ENCODE measurements around the gene C1QTNF9B. TPM values are rescaled to one million over a fixed set of nuclear protein-coding genes. Genes with fewer than 3 reads are reported as not detected.

The C1QTNF9B gene
- total RNA-seq, 1 donor from 2014 or later, result not detected

GRCh38 chr13:23918208-23918607, 20.9 kb upstream of the C1QTNF9B start:
- Histone ChIP-seq H3K4me3 (ENCODE audit: low read depth, low read length) (no peak overlapping the region), H3K36me3 (ENCODE audit: control insufficient read depth, insufficient read depth, low read length) (no peaks in the 10 kb centered on the region), H3K27me3 (ENCODE audit: control insufficient read depth, insufficient read depth, low read length) (no peaks in the 10 kb centered on the region)
- FAIRE-seq, result no peak
- DNase-seq (ENCODE audit: low read depth), result peak; percentile 37
- TF ChIP-seq, protein P1, sequence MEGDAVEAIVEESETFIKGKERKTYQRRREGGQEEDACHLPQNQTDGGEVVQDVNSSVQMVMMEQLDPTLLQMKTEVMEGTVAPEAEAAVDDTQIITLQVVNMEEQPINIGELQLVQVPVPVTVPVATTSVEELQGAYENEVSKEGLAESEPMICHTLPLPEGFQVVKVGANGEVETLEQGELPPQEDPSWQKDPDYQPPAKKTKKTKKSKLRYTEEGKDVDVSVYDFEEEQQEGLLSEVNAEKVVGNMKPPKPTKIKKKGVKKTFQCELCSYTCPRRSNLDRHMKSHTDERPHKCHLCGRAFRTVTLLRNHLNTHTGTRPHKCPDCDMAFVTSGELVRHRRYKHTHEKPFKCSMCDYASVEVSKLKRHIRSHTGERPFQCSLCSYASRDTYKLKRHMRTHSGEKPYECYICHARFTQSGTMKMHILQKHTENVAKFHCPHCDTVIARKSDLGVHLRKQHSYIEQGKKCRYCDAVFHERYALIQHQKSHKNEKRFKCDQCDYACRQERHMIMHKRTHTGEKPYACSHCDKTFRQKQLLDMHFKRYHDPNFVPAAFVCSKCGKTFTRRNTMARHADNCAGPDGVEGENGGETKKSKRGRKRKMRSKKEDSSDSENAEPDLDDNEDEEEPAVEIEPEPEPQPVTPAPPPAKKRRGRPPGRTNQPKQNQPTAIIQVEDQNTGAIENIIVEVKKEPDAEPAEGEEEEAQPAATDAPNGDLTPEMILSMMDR (IDR thresholded peaks at IDR 0.05; ENCODE audit: insufficient read depth, low read length, severe bottlenecking), result no peak

GRCh38 chr13:23915308-23915707, 18.0 kb upstream of the C1QTNF9B start:
- DNase-seq (ENCODE audit: low read depth) (no peak), FAIRE-seq (no peak)
- H3K36me3 ChIP-seq (ENCODE audit: control insufficient read depth, insufficient read depth, low read length), result no peaks in the 10 kb centered on the region
- TF ChIP-seq, protein P1 (IDR thresholded peaks at IDR 0.05; ENCODE audit: insufficient read depth, low read length, severe bottlenecking), result no peak
- no peaks in the 10 kb centered on the region for H3K27me3 ChIP-seq (ENCODE audit: control insufficient read depth, insufficient read depth, low read length)
- no peak overlapping the region for H3K4me3 ChIP-seq (ENCODE audit: low read depth, low read length)

DNA sequence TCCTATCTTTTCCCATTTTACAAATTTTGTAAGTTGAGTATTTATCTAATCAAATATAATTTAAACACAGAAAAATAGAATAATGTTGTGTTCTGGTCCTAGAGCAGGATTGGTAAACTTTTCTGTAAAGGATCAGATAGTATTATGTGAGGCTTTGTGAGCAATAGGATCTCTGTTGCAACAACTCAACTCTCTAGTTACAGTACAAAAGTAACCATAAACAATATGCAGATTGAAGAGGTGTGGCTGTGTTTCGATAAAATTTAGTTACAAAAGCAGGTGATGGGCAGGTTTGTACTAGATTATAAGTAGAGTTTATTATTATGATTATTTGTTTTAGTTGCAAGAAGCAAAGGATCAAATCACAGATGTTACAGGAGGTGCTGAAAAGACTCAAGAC, 15.2 kb upstream of the C1QTNF9B start:
- Histone ChIP-seq H3K27me3 (ENCODE audit: control insufficient read depth, insufficient read depth, low read length) (no peaks in the 10 kb centered on the region), H3K4me3 (ENCODE audit: low read depth, low read length) (no peak overlapping the region), H3K36me3 (ENCODE audit: control insufficient read depth, insufficient read depth, low read length) (no peaks in the 10 kb centered on the region)
- DNase-seq (ENCODE audit: low read depth), result peak; percentile 36
- TF ChIP-seq, protein P1 (IDR thresholded peaks at IDR 0.05; ENCODE audit: insufficient read depth, low read length, severe bottlenecking), result no peak
- no peak for FAIRE-seq

GRCh38 chr13:23909606-23910005, 12.3 kb upstream of the C1QTNF9B start:
- TF ChIP-seq, protein P1 (IDR thresholded peaks at IDR 0.05; ENCODE audit: insufficient read depth, low read length, severe bottlenecking), result no peak
- no peak for FAIRE-seq
- H3K4me3 ChIP-seq (ENCODE audit: low read depth, low read length), result no peak overlapping the region
- no peak for DNase-seq (ENCODE audit: low read depth)
- H3K27me3 ChIP-seq (ENCODE audit: control insufficient read depth, insufficient read depth, low read length), result no peaks in the 10 kb centered on the region
- H3K36me3 ChIP-seq (ENCODE audit: control insufficient read depth, insufficient read depth, low read length), result no peaks in the 10 kb centered on the region

- peaks cover 9% of the 10 kb centered on the region for H3K27me3 ChIP-seq (ENCODE audit: control insufficient read depth, insufficient read depth, low read length)
- DNase-seq (ENCODE audit: low read depth) (no peak), FAIRE-seq (no peak)
- H3K4me3 ChIP-seq (ENCODE audit: low read depth, low read length), result no peak overlapping the region
- TF ChIP-seq, protein P1 (IDR thresholded peaks at IDR 0.05; ENCODE audit: insufficient read depth, low read length, severe bottlenecking), result no peak
- no peaks in the 10 kb centered on the region for H3K36me3 ChIP-seq (ENCODE audit: control insufficient read depth, insufficient read depth, low read length)
Observed at GRCh38 chr13:23905766-23906165, 8.5 kb upstream of the C1QTNF9B start.

- Histone ChIP-seq H3K27me3 (ENCODE audit: control insufficient read depth, insufficient read depth, low read length) (peaks cover 9% of the 10 kb centered on the region), H3K4me3 (ENCODE audit: low read depth, low read length) (no peak overlapping the region), H3K36me3 (ENCODE audit: control insufficient read depth, insufficient read depth, low read length) (no peaks in the 10 kb centered on the region)
- DNase-seq (ENCODE audit: low read depth) (no peak), FAIRE-seq (no peak)
- TF ChIP-seq, protein P1 (IDR thresholded peaks at IDR 0.05; ENCODE audit: insufficient read depth, low read length, severe bottlenecking), result no peak
Observed at GRCh38 chr13:23903906-23904280, 6.6 kb upstream of the C1QTNF9B start.

Measured in bronchial epithelial cell (primary cell).